Bone marrow (tissue), 2 donors: ENCODE results near the gene AREL1.

ENCODE experiments used
- DNase-seq, 2 donors: peaks; one replicate each; lab custom pipeline; 2025; lab: John Stamatoyannopoulos, UW

The AREL1 gene

DNA sequence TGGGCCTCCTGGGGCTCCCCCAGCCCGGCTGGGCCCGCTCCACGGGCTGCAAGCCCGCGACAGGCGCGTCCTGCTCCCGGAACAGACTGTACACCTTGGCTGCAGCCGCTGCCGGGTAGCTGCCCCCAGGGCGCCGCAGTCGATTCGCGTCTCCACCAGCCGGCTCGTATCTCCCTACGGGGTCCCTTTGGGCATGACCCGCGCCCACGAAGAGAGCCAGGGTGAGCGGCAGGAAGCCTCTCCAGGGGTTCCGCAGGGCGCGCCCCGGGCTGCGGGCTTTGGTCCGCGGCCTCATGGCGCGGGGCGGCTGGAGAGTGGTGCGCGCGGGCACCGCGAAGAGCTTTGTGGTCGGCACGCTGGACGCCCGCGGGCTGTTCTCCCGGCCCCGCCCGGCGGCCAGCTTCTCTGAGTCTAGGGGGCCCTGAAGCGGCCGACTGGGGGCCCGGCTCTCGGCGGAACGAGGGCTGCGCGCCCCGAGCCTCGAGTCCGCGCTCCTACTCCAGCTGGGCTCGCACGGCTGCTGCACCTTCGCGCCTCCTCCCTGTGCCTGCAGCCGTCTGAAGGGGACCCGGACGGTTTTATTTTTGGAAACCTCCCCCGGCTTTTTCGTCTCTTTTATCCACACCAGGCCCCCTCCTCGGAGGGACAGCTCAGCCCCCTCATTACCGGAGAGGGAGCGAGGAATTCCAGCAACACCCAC is 101.1 kb downstream of the AREL1 start, which contains the start of gene LTBP2:
LTBP2 (minus strand) TSS at position 588 of the 700 bp plus-strand sequence; CDS start at position 295, 293 bp downstream.
- no peak for DNase-seq
